ENCODE measurements around the gene MORN1.
"Not testable (repeated sequence)": the region's sequence is repeated elsewhere in the genome, so short reads cannot be mapped to it uniquely, and the experiment has no call there.

The MORN1 gene

DNA sequence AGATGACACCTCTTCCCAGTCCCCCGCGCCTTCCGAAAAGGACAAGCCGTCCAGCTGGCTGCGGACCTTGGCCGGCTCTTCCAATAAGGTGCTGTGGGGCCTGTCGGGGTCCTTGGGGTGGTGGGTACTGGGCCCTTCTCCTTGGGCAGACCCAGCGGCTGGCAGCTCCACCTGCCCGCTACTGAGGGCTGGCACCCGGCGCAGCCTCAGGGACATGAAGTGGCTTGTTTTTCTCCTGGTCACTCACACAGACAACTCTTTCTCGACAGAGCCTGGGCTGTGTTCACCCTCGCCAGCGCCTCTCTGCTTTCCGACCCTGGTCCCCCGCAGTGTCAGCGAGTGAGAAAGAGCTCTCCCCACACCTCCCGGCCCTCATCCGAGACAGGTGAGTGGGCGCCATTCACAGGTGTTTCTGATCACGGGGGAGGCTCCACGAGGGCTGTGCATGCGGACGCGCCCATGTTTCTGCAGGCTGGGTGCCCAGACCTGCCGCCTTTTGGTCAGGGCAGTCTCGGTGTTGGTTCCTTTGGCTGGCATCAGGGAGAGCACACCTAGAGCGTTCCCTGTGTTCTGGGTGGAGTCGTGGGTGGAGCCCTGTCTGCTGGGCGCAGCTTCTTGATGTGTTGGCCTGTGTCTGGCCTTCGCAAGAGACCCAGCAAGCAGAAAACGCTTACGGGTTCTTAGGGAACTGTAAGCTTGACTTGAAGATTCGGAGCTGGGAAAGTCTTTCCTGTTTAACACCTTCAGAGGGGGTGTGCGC, 88.2 kb downstream of the MORN1 start:
- no peak for DNase-seq
- in situ Hi-C loops (cut with MboI; ENCODE audit: low pct_unique_long_range_greater_than_20kb, low sequenced_read_pairs), result no loop called here

DNA sequence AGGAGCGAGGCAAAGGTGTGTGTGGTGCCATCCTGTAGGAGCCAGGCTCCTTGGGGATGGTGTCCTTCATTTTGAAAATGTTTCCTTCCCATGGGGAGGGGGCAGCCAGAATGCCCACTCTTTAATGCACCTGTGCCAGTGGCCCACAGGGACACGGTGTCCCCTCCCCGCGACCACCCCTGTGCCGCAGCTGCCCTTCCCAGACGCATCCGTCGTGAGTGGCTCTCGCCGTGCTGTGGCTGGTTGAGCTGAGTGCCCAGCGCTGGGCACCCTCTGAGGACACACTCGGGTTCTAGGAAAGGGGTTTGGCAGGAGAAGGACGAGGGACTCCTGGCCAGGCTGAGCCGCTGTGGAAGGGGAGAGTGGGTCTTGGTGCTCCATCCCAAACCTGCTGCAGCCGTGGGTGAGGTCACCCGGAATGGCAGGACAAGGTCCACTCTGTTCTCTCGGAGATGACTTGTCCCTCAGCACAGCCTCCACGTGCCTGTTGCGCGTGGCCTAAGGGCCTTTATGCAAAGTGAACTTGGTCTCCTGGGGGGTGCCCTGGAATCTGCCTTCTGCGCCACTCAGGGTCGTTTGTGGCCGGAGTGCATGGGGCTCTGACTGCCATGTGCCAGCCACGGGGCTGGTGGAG, 88.9 kb downstream of the MORN1 start:
- in situ Hi-C loops (cut with MboI; ENCODE audit: low pct_unique_long_range_greater_than_20kb, low sequenced_read_pairs), result no loop called here
- no peak for DNase-seq

DNA sequence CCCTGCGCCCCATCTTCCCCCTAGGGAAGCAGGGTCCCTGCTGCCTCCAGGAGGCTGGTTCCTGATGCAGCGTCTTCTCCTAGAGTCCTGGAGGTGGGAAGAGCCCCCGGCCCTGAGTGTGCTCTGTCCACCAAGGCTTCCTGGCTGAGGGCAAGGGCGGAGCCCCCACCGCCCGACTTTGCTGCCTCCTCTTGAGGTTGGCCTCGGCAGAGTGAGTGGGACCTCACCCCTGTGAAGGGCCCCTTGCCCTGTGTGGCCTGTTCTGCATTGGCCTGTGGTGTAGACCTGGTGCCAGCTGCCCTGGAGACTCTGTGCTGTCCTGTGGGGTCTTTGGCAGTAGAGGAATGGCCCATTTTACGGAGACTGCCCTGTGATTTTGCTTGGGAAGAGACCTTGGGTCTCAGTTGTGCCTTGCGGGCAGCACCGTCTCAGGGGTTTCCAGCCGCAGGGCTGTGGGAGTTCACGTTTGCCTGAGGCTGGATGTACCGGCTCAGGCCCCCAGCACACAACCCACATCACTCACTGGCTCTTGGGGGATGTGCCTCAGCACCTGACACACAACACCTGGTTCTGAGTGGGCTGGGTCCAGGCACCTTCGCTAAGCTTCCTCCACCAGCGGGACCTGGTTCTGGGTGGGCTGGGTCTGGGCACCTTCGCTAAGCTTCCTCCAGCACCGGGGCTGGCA, 89.6 kb downstream of the MORN1 start:
- in situ Hi-C loops (cut with MboI; ENCODE audit: low pct_unique_long_range_greater_than_20kb, low sequenced_read_pairs), result no loop called here

DNA sequence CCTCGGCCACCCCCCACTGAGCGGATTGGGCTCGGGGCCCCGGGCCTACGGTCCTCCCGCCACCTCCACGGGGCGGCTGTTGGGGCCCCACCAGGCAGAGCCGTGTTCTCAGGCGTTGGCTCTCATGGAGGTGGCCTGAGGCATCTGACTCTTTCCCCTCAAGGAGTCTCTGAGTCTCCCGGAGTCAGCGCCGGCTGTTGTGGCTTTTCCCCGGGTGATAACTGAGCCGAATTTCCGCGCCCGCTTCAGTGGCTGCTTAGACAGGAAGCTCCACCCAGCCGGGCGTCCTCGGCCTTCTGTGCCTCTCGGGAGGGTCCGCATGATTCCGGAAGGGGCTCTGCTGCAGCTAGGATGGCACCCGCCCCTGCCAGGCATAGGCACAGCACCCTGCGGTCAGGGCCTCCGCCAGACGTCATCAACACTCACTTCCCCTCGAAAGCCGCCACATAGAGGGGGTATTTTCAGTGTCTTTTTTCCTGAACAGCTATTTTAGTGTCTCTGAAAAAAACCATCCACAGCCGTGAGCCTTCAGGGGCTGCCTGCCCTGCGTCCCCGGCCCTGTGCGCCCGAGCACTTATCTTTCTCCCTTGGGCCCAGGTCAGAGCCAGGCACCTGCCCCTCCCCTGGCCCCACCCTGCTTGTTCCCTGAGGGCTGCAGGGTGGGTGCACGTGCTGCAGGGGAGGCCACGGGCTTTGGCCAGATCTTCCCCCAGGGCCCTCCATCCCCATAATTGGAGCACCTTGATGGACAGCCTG, 90.3 kb downstream of the MORN1 start:
- in situ Hi-C loops (cut with MboI; ENCODE audit: low pct_unique_long_range_greater_than_20kb, low sequenced_read_pairs), result no loop called here
- DNase-seq, result peak; percentile 96

More for the DNA sequence above, 89.6 kb downstream of the MORN1 start:
- no peak for DNase-seq

DNA sequence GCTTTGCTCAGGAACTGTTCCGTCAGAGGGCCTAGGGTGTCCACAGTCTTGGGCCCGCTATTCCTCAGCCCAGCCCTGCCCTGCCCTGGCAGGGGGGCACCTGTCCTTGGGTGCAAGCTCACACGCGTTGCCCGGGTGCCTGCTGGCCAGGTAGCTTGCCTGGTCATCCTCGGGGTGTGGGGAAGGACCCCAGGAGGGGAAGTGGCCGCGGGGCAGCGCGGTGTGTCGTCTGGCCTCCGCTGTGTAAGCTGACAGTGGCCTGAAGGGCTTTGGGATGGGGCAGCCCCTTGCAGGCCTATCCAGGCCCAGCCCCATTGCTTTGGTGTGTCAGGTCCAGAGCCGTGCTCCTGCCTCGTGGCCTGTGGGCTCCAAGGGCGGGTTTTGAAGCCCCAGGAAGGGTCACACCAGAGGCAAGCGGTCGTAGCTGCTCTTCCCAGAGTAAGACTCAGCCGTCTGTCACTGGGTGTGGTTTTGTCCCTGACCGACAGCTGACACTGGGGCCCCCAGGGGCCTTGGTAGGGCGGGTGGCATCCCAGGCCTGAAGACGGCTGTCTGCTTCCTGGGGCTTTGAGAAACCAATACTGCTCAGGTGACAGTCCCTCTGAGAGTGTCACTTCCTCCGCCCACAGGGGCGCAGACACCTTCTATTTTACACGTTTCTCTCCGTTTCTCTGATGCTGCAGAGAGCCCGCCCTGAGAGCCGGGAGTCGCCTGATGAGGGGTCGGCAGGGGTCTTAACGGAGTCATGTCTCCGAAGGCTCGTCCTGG, 91.2 kb downstream of the MORN1 start:
- DNase-seq, result peak; percentile 39
- in situ Hi-C loops (cut with MboI; ENCODE audit: low pct_unique_long_range_greater_than_20kb, low sequenced_read_pairs), result no loop called here

DNA sequence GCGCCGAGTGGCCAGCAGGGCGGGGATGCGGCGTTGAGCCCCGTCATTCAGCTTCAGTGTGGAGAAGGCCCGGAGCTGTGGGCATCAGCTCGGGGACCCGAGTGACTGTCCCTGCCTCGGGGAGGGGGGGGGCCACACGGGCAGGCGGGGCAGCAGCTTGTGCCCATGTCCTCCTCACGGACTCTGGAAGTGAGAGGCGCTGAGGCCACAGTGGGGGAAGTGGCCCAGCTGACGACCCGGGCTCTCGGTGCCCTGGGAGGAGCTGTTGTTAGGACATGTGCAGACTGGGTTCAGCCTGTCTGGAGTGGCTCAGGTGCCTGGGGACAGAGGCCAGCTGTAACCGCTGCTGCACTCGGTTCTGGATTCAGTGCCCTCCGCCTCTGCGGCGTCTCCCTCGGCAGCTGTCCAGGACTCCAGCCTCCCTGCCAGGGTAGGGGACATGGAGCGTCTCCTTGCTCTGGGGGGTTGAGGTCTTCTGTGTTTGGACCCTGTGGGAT, 92.2 kb downstream of the MORN1 start:
- in situ Hi-C loops (cut with MboI; ENCODE audit: low pct_unique_long_range_greater_than_20kb, low sequenced_read_pairs), result no loop called here
- no peak for DNase-seq

DNA sequence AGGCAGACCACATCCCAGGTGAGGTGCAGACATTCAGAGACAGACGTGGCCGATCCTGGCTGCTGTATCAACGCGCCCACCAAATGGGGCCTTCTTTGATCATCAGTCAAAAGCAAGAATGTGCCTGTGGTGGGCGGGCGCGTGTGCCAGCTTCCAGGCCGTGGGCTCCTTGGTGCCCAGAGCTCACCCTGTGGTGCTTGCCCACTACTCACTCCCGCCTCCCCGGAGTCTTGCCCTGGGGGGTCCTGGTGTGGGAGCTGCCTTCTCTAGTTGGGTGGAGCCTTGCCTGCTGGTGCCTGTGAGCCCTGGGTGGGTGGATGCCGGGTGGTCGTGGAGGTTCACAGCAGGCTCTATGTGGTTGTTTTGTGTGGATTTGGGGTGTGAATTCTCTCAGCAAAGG, 92.7 kb downstream of the MORN1 start:
- no peak for DNase-seq
- in situ Hi-C loops (cut with MboI; ENCODE audit: low pct_unique_long_range_greater_than_20kb, low sequenced_read_pairs), result no loop called here

DNA sequence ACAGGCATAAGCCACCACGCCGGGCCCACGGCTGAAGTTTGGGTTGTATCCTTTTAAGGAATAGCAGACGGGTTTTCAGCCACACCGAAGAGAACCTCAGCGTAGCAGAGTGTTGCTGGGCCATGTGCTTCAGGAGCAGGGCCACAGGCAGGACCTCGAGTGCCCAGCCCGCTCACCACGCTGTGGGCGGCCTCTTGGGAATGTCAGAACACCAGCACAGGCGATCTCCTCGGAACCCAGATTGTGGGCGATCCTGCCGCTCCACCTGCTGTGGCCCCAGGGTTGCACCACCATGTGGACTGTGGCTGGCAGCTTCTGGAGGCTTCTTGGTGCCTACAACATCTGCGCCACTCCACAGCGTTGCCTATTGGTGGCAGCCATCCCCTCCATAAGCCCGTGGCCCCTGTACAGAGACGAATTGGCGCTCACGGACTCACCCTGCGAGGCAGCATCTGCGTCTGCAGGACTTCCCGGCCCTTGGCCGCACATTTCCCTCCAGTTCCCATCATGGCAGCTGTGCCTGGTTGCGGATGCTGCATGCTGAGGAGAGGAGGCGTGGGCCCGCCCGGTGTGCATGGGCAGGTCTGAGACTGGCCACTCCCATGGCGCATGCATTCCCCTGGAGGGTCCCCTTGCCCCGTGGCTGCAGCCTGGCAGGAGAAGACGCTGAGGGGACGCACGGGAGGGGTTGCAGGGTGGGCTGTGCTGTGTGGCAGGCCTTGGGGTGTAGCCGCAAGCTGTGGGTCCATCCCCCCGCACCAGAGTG, 93.9 kb downstream of the MORN1 start:
- in situ Hi-C loops (cut with MboI; ENCODE audit: low pct_unique_long_range_greater_than_20kb, low sequenced_read_pairs), result no loop called here
- DNase-seq, result no peak

DNA sequence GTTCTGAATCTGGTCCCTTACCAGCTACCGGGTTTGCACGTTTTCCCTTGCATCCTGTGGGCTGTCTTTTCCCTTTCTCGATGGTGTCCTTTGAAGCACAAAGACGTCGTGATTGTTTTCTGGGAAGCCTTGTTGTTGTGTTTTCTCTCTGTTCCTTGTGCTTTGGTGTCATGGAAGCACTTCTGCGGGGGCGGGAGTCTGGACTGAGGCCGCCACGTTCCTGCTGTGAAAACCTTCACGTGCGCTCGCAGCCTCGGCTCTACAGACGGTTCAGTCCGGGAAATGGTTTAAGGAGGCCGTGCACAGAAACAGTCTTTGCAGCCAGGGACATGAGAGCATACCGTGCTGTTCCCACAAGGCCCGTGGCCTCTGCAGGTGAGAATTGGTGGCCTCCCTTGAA, 94.7 kb downstream of the MORN1 start:
- in situ Hi-C loops (cut with MboI; ENCODE audit: low pct_unique_long_range_greater_than_20kb, low sequenced_read_pairs), result no loop called here
- DNase-seq, result no peak

DNA sequence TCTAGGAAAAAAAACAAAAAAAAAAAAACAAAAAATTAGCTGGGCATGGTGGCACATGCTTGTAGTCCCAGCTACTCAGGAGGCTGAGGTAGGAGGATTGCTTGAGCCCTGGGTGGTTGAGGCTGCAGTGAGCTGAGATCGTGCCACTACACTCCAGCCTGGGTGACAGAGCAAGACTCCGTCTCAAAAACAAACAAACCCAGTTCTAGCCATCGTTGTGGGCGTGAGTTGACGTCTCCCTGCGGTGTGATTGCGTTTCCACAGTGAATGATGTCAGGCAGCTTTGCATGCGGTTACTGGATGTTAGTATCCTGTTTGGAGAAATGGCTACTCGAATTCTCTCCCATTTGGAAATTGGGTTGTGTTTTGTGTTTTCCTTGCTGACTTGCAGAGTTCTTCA, 95.1 kb downstream of the MORN1 start:
- in situ Hi-C loops (cut with MboI; ENCODE audit: low pct_unique_long_range_greater_than_20kb, low sequenced_read_pairs); DNase-seq: not testable (repeated sequence)

DNA sequence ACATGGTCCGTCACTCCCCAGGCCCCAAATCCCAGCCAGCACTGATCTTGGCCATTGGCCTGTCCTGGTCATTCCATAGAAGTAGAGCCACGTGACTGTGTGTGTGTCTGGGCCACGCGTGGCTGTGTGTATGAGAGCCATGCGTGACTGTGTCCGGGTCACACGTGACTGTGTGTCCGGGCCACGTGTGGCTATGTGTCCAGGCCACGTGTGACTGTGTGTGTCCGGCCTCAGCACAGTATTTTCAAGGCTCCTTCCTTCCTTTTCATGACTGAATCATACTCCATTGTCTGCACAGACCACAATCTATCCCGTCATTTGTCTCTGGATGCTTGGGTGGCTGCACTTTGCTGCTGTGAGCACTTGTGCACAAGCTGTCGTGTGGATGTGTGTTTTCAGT, 95.8 kb downstream of the MORN1 start:
- in situ Hi-C loops (cut with MboI; ENCODE audit: low pct_unique_long_range_greater_than_20kb, low sequenced_read_pairs), result no loop called here
- no peak for DNase-seq

DNA sequence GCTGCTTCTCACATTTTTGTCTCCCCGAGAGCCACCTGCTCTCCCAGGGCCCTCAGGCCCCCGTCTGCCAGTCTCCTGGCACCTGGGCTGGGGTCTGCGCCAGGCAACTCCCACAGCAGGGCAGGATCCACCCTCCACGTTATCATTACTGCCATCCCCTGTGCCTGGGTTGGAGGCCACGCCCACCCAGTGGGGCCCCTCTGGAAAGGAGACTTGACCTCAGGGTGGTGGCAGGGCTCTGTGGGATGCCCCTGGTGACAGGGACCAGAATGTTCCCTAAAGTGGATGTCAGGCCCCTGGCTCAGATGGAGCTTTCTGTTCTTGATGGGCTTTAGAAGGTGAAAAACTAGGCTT, 96.7 kb downstream of the MORN1 start:
- no peak for DNase-seq
- in situ Hi-C loops (cut with MboI; ENCODE audit: low pct_unique_long_range_greater_than_20kb, low sequenced_read_pairs), result no loop called here

DNA sequence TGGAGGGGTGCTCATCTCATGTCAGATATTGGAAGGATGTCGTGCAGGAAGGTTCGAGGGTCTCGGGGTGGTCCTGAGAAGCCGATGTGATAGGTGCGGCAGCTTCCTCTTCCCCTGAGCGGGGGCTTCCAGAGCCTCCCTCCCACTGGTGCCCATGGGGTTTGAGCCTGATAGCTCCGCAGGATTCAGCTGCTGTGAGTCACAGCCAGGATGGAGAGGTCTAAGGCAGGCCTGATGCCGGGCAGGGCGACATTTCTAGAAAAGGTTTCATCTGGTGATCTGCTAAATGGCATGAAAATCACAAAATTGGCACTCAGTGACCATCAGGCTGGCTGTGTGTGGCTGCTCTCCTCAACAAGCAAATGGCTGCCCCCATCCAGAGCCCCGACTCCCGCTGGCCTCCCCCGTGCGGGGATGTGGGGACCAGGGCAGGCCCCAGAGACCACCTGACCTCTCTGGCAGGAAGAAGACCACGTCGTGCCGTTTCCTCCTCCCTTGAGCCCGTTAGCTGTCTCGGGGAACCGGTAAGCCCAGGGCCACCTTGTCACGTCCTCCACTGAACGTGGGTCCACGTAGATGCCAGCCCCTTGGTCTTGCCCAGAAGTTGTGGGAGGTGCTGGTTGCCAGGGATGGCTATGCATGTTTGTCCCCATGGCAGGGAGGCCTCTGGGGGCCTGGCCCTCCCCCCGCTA, 97.2 kb downstream of the MORN1 start:
- DNase-seq, result no peak
- in situ Hi-C loops (cut with MboI; ENCODE audit: low pct_unique_long_range_greater_than_20kb, low sequenced_read_pairs), result no loop called here

DNA sequence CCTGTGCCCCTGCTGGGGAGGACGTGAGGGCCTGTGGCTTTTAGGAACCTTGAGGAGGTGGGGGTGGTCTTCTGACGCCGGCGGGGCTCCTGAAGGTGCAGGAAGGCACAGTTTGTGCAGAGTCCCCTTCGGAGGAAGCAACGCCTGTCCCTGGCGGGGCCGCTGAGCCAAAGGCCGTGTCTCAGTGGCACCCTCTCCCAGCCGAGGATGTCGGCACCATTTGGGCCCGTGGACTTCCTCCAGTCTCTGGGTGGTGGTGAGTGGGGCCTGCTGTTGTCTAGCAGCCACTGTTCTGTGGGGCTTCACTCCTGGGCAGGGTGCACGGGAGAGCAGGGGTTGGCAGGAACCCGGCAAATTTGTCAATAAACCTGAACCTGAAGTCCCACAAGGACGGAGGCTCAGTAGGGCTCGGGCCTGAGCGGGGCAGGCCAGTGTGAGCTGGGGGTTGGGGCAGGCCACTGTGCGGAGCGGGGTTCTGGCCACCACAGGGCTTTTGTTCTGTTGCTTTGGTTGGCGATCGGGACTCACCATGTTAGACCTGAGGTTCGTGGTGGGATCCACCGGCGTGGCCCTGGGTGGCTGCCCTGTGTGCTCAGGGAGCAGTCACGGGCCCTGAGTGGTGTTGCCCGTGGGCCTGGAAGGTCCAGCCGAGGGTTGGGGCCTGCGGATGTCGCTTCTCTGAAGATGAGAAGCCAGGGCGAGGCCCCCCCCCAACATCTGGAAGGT, 98.5 kb downstream of the MORN1 start:
- DNase-seq, result no peak
- in situ Hi-C loops (cut with MboI; ENCODE audit: low pct_unique_long_range_greater_than_20kb, low sequenced_read_pairs), result no loop called here

DNA sequence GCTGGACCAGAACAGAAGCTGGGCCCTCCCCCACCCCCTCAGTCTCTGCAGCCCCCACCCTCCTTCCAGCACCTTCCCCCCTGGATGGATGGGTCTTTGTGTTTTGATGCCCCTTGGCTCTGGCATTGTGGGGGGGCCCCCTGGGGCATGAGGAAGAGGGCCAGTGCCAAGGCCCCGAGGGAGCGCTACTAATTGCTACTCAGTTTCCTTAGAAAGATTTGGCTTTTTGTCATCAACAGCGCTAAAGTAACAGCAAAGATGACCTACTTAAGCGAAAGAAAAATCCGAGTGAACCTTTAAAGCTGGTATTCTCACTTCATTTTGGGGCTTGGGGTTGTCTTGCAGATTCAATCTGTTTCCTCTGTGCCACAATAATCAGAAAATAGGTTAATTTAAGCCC, 99.8 kb downstream of the MORN1 start:
- DNase-seq, result no peak
- in situ Hi-C loops (cut with MboI; ENCODE audit: low pct_unique_long_range_greater_than_20kb, low sequenced_read_pairs), result no loop called here

DNA sequence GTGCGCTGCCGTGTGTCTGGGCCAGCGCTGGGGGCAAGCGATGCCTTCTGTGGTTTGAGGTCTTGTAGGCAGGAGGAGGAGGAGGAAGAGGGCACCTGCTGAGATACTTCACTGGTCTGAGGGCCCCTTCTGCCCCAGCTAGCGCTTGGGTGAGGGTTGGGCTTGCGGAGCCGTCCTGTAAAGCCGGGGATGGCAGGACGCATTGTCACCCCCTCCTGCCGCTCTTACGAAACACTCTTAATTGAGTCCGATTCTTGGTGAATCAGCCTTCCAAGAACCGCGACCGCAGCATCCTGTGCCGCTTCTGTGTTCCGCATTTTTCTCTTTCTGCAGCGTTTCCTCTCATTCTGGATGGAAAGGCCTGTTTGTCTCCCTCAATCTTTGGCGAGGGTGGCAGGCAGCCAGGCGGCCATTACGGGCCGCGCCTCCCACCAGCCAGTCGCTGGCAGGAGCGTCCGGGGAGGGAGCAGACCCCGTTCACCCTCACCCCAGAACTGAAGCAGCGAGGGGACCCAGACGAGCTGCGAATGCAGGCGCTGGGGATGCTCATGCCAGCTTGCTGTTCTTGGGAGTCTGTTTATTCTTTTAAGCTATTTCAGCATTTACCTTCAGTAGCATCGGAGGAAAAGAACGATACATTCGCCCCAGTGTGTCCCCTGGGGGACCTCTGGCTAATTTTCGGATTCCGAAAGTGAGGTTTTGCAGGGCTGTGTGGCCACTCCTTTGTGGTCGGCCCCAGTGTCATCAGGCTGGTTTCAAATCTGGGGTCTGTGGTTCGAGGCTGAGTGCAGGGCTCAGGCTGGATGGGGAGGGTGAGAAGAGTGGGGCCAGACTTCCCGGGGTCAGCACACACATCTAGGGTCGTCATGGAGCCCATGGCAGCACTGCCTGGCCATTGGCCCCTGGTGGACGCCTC, 100.5 kb downstream of the MORN1 start:
- in situ Hi-C loops (cut with MboI; ENCODE audit: low pct_unique_long_range_greater_than_20kb, low sequenced_read_pairs), result no loop called here
- DNase-seq, result peak; percentile 100
